ENCODE data around the gene NHS. TPM values are rescaled to one million over a fixed set of nuclear protein-coding genes. Genes with fewer than 3 reads are reported as not detected.

NHS gene
- total RNA-seq, 4 donors from 2014 or later = 0.88 to 9.1 (median 2.5) TPM

DNA sequence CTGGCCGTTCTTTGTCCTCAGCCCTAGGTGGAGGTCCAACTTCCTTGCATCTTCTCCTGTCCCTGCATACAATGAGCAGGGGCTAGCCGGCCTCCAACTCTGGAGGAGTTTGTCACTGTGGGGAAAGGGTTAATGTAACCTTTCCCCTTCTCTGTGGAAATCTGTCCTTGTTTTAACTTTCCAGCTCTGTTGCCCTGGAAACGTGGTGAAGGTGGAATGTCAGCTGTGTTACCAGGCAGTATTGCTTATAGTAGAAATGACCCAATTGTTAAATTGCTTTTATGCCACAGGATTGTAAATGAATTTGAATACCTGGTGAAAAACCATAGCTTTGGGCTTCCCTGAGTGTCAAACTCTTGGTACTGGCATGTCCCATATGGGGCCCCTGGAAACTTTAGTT lies 230.7 kb downstream of the NHS start:
- Histone ChIP-seq H3K27me3 (no peaks in the 10 kb centered on the region), H3K9me3 (no peaks in the 10 kb centered on the region), H3K27ac (no peak overlapping the region), H3K4me1 (no peaks in the 10 kb centered on the region), H3K4me3 (no peak overlapping the region), H3K36me3 (no peaks in the 10 kb centered on the region)
- TF ChIP-seq POLR2A (IDR thresholded peaks at IDR 0.05) = no peak
- TF ChIP-seq, protein P1, sequence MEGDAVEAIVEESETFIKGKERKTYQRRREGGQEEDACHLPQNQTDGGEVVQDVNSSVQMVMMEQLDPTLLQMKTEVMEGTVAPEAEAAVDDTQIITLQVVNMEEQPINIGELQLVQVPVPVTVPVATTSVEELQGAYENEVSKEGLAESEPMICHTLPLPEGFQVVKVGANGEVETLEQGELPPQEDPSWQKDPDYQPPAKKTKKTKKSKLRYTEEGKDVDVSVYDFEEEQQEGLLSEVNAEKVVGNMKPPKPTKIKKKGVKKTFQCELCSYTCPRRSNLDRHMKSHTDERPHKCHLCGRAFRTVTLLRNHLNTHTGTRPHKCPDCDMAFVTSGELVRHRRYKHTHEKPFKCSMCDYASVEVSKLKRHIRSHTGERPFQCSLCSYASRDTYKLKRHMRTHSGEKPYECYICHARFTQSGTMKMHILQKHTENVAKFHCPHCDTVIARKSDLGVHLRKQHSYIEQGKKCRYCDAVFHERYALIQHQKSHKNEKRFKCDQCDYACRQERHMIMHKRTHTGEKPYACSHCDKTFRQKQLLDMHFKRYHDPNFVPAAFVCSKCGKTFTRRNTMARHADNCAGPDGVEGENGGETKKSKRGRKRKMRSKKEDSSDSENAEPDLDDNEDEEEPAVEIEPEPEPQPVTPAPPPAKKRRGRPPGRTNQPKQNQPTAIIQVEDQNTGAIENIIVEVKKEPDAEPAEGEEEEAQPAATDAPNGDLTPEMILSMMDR (IDR thresholded peaks at IDR 0.05) = no peak
- no peak for DNase-seq

DNA sequence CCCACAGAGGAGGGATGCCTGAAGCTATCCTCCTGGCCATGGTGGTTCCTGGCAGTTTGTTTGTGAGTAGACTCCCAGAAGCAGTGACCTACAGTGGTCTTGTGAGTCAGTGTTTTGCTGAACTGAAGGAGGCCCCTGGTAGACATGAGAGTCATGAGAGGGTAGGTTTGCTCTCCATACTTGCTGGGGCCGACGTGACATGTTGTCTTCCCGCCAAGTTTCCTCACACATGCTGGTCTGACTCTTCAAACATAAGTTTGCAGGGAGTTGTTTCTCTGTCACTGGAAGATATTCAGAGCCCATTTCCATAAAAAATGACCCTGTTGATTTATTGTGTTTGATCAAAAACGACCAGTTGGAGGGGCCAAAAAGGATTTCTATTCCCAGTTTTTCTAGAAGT lies 231.2 kb downstream of the NHS start:
- Histone ChIP-seq H3K27me3 (no peaks in the 10 kb centered on the region), H3K9me3 (no peaks in the 10 kb centered on the region), H3K36me3 (no peaks in the 10 kb centered on the region), H3K4me1 (no peaks in the 10 kb centered on the region), H3K4me3 (no peak overlapping the region), H3K27ac (no peak overlapping the region)
- no peak for TF ChIP-seq POLR2A (IDR thresholded peaks at IDR 0.05)
- TF ChIP-seq, protein P1 (IDR thresholded peaks at IDR 0.05) = no peak
- no peak for DNase-seq

DNA sequence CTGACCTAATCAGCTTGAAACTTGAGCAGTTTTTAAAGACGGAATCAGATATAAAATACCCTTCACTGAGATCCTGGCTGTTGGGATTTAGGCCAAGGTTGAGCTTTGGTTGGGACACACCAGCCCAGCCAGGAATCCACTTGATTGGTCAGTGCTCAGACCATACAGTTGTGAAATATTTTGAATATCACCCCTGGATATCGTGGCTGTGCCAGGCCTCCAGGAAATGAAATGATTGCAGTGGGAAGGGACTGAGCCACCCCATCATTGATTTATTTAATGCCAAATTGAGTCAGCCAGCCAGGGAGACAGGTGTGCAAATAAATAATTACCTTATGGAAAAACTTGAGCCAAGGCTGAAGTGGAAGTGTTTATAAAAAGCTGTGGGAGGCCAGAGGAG lies 233.9 kb downstream of the NHS start:
- H3K27me3 ChIP-seq = no peaks in the 10 kb centered on the region
- H3K4me1 ChIP-seq = no peaks in the 10 kb centered on the region
- TF ChIP-seq, protein P1 (IDR thresholded peaks at IDR 0.05) = no peak
- no peak for TF ChIP-seq POLR2A (IDR thresholded peaks at IDR 0.05)
- no peak overlapping the region for H3K27ac ChIP-seq
- no peaks in the 10 kb centered on the region for H3K9me3 ChIP-seq
- no peaks in the 10 kb centered on the region for H3K36me3 ChIP-seq
- H3K4me3 ChIP-seq = no peak overlapping the region
- DNase-seq = no peak

DNA sequence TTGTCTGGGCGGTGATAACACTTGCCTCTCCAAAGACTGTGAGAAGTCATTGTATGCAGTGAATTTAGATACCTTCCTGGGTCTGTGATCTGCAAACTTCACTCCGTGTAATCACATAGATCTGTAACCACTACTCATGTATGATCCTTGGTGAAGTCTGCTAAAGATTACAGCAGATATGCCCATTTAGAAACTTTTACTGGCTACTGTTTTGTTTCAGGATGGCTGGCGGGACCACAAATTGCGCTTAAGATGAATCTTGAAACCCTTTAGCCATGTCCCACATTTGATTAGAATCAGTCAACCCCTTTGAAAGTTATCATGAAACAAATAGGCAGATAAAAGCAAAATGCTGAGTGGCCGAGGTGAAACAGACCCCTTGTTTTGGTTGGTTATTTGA lies 235.8 kb downstream of the NHS start:
- H3K36me3 ChIP-seq = no peaks in the 10 kb centered on the region
- H3K27me3 ChIP-seq = no peaks in the 10 kb centered on the region
- no peaks in the 10 kb centered on the region for H3K9me3 ChIP-seq
- no peaks in the 10 kb centered on the region for H3K4me1 ChIP-seq
- H3K27ac ChIP-seq = no peak overlapping the region
- no peak for DNase-seq
- H3K4me3 ChIP-seq = no peak overlapping the region
- TF ChIP-seq POLR2A (IDR thresholded peaks at IDR 0.05) = no peak
- TF ChIP-seq, protein P1 (IDR thresholded peaks at IDR 0.05) = no peak

DNA sequence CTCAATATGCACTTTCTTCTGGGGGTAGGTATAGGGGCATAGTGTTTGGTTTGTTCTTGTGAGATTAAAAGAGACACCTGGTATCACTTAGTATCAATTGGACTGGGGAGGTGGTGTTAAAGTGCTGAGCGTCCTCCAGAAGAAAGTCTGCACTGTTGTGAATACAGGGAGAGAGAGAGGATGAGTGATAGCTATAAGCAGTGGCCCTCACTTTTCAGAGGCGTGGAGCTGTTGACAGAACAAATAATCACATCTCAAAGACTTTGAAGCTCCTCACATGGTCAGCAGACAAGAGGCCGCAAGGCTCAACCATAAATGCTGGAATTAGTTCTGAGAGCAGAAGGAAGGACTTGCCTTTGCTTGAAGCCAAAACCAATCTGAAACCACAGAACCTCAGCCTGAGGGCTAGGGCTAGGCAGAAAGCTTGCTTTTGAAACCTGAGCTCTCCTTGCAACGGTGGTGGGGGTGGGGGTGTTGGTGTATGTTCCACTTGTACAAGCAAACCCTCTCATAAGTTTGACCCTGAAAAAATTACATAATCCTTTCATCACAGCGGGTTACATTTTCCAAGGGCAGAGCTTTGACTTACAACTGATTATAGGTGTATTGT lies 239.1 kb downstream of the NHS start:
- H3K4me3 ChIP-seq = no peak overlapping the region
- TF ChIP-seq, protein P1 (IDR thresholded peaks at IDR 0.05) = no peak
- H3K4me1 ChIP-seq = no peaks in the 10 kb centered on the region
- no peaks in the 10 kb centered on the region for H3K27me3 ChIP-seq
- H3K36me3 ChIP-seq = no peaks in the 10 kb centered on the region
- no peak for DNase-seq
- no peak overlapping the region for H3K27ac ChIP-seq
- H3K9me3 ChIP-seq = no peaks in the 10 kb centered on the region

DNA sequence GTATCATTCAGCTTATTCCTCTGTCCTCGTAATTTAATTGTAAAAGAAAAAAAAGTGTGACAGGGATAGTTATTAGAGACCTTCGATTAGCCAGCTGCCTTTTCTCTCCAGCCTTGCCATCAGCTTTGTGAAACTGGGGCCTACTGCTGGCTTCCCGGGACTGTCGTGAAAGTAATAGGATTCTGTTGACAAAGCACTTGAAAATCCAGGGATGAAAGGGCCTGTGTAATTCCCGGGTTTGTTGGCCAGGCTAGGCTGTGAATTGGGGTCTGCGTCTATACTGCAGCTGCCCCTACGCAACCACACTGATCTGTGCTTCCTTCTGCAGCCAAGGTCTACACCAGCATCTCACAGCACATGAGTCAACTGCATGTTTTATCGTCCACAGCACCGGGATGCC lies 241.9 kb downstream of the NHS start:
- H3K4me3 ChIP-seq = no peak overlapping the region
- H3K27ac ChIP-seq = no peak overlapping the region
- no peak for DNase-seq
- no peak for TF ChIP-seq POLR2A (IDR thresholded peaks at IDR 0.05)
- TF ChIP-seq, protein P1 (IDR thresholded peaks at IDR 0.05) = no peak
- no peaks in the 10 kb centered on the region for H3K4me1 ChIP-seq
- H3K9me3 ChIP-seq = no peaks in the 10 kb centered on the region
- no peaks in the 10 kb centered on the region for H3K36me3 ChIP-seq
- no peaks in the 10 kb centered on the region for H3K27me3 ChIP-seq
